ENCODE data around the gene TMEM38A.
"Not testable (repeated sequence)": the region's sequence is repeated elsewhere in the genome, so short reads cannot be mapped to it uniquely, and the experiment has no call there.

TMEM38A gene

GRCh38 chr19:16650821-16651220 lies 10.1 kb upstream of the TMEM38A start:
- Histone ChIP-seq H3K9me3 (no peaks in the 10 kb centered on the region), H3K27ac (no peak overlapping the region), H3K4me3 (no peak overlapping the region), H3K4me1 (no peaks in the 10 kb centered on the region), H3K27me3 (no peaks in the 10 kb centered on the region), H3K36me3 (peaks cover 67 to 93% (median 73%) of the 10 kb centered on the region in 3 donors)
- no peak for DNase-seq
- no peak for TF ChIP-seq CTCF (IDR thresholded peaks at IDR 0.05)
- intact Hi-C loops (cut with DNase I; ENCODE audit: low total_unique reads): no loop called here

GRCh38 chr19:16651421-16652188 lies 9.3 kb upstream of the TMEM38A start:
- peaks cover 67 to 93% (median 73%) of the 10 kb centered on the region in 3 donors for H3K36me3 ChIP-seq
- H3K4me1 ChIP-seq; intact Hi-C loops (cut with DNase I; ENCODE audit: low total_unique reads); H3K27me3 ChIP-seq; H3K4me3 ChIP-seq; DNase-seq; H3K9me3 ChIP-seq; H3K27ac ChIP-seq: not testable (repeated sequence)

GRCh38 chr19:16652854-16653253 lies 8.1 kb upstream of the TMEM38A start:
- DNase-seq: no peak
- H3K4me3 ChIP-seq: no peak overlapping the region
- peaks cover 0 to 11% (median 6%) of the 10 kb centered on the region in 4 donors for H3K4me1 ChIP-seq
- no peak overlapping the region for H3K27ac ChIP-seq
- peaks cover 68 to 93% (median 80%) of the 10 kb centered on the region in 3 donors for H3K36me3 ChIP-seq
- intact Hi-C loops (cut with DNase I; ENCODE audit: low total_unique reads): no loop called here
- no peaks in the 10 kb centered on the region for H3K9me3 ChIP-seq
- H3K27me3 ChIP-seq: no peaks in the 10 kb centered on the region
- no peak for TF ChIP-seq CTCF (IDR thresholded peaks at IDR 0.05)

- TF ChIP-seq CTCF (IDR thresholded peaks at IDR 0.05): no peak
- intact Hi-C loops (cut with DNase I; ENCODE audit: low total_unique reads): no loop called here
- Histone ChIP-seq H3K9me3 (no peaks in the 10 kb centered on the region), H3K27me3 (no peaks in the 10 kb centered on the region), H3K36me3 (peaks cover 61 to 94% (median 76%) of the 10 kb centered on the region in 3 donors), H3K4me3 (no peak overlapping the region), H3K4me1 (peaks cover 0 to 24% (median 19%) of the 10 kb centered on the region in 4 donors), H3K27ac (no peak overlapping the region)
- no peak for DNase-seq
These were observed 6.8 kb upstream of the TMEM38A start for GRCh38 chr19:16654140-16654539.

- Histone ChIP-seq H3K4me1 (peaks cover 0 to 28% (median 23%) of the 10 kb centered on the region in 4 donors), H3K4me3 (no peak overlapping the region), H3K9me3 (no peaks in the 10 kb centered on the region), H3K36me3 (peaks cover 59 to 89% (median 75%) of the 10 kb centered on the region in 3 donors), H3K27me3 (no peaks in the 10 kb centered on the region), H3K27ac (no peak overlapping the region)
- intact Hi-C loops (cut with DNase I; ENCODE audit: low total_unique reads): no loop called here
- no peak for DNase-seq
- TF ChIP-seq CTCF (IDR thresholded peaks at IDR 0.05): no peak
These were observed 6.3 kb upstream of the TMEM38A start for GRCh38 chr19:16654627-16655026.

GRCh38 chr19:16655727-16656126 lies 5.2 kb upstream of the TMEM38A start:
- H3K9me3 ChIP-seq: no peaks in the 10 kb centered on the region
- no peak for TF ChIP-seq CTCF (IDR thresholded peaks at IDR 0.05)
- H3K36me3 ChIP-seq: peaks cover 59 to 78% (median 75%) of the 10 kb centered on the region in 3 donors
- no peak for DNase-seq
- peaks cover 0 to 4% of the 10 kb centered on the region in 2 donors for H3K27me3 ChIP-seq
- H3K27ac ChIP-seq: no peak overlapping the region
- intact Hi-C loops (cut with DNase I; ENCODE audit: low total_unique reads): no loop called here
- no peak overlapping the region for H3K4me3 ChIP-seq
- peaks cover 0 to 28% (median 23%) of the 10 kb centered on the region in 4 donors for H3K4me1 ChIP-seq

Data from tibial artery (tissue), 4 donors.